GM19025 (cell line): ENCODE measurements around the gene COPE.

ENCODE experiments used
- ATAC-seq: cut with Tn5 transposase; IDR thresholded peaks from one replicate; pipeline ENCODE4 v1.9.1; 2021; ENCODE audit warnings: mild to moderate bottlenecking, low read depth, moderate library complexity; ENCODE audit not compliant: unreplicated experiment

COPE gene

DNA sequence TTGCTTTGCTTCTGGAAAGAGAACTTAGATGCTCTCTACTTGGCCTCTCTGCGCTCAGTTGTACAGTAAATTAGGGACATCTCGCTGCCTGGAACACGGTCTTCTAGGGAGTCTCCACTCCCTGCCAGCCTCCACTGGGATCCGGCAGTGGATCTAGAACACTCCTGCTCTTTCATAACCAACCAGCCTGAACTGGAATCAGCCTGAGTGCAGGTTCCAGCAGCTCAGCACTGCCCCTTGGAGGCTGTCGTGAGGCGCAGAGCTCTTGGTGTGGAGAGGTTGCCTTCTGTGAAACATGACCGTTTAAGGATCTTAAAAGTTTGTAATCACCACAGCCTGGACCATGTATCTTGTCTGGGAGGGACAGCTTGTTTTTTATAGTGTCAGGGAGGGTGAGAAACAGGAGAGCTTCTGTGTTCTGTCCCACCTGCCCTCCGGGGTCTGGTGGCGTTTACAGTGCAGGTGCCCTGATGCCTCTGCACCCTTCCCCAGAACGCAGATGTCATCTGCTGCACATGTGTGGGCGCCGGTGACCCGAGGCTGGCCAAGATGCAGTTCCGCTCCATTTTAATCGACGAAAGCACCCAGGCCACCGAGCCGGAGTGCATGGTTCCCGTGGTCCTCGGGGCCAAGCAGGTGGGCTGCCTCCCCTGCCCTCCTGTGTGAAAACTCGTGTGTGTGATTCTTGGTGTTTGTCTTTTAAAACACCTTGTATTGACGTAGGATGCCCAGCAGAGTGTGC is 62.6 kb downstream of the COPE start:
- ATAC-seq: no peak

GRCh38 chr19:18855647-18856384 is 63.4 kb downstream of the COPE start:
- no peak for ATAC-seq

DNA sequence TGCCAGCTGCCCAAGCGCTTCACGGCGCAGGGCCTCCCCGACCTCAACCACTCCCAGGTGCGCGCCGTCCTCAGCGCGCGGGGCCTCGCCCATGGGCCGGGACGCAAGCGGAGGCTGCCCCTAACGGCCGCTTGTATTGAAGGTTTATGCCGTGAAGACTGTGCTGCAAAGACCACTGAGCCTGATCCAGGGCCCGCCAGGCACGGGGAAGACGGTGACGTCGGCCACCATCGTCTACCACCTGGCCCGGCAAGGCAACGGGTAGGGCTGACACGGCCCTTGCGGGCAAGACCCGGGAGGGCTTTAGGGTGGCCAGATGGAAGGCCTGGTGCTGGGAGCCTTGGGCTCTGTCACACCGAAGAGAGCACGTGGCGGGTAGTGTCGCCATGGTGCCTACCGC is 64.2 kb downstream of the COPE start:
- no peak for ATAC-seq

DNA sequence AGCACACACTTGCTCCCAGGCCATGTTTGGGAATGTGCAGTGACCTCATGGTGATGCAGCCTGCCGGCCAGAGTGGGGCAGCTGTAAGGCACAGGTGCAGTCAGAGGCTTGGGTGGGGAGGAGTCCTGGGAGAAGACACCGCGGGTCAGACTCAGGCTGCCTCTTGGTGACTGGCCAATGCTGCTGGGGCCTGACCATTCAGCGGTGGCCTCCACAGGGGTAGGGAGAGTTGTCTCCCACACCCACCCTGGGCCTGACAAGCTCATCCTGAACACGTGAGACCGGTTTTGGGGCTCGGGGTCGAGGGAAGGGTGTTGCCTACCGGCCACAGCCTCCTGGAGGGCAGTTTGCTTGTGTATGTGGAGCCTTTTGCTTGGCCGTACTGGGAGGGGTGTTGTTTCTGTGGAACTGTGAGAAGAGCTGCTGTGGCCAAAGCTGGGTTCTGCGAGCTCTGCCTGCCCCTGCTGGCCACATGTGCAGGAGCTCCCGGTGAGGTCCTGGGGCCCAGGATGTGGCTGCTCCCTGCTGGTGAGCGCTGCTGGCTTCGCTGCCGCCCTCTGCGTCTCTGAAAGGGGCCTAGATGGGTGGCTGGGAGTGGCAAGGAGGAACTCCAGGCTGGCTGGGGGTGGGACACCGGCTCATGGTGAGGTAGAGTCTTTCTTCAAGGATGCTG is 65.3 kb downstream of the COPE start:
- no peak for ATAC-seq

GRCh38 chr19:18852648-18853047 is 66.5 kb downstream of the COPE start:
- ATAC-seq: no peak

DNA sequence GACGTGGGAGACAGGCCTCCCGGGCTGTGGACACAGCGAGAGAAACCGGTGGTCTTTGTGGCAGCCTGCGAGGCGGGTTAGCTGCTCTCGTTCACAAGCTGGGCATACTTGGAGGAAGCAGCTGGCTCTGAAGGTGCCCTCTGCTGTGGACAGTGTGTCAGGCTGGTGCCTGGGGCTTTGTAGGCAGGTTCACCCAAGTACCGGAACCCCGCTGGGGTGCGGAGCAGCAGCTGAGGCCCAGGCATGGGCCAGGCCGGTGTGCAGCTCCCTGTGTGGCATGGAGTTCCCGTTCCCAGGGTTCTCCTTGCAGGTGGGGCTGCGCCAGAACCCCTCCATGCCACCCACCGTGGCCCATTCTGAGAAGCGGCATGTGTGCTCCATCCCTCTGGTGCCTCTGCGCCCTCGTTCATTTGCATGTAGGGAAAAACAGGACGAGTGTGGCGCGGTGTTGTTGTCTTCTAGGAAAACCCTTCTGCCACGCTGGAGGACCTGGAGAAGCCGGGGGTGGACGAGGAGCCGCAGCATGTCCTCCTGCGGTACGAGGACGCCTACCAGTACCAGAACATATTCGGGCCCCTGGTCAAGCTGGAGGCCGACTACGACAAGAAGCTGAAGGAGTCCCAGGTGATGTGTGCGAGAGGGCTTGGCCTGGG is 67.4 kb downstream of the COPE start:
- ATAC-seq: no peak

- no peak for ATAC-seq
Observed at GRCh38 chr19:18850471-18851375, 68.5 kb downstream of the COPE start.

- no peak for ATAC-seq
Observed at GRCh38 chr19:18849838-18850400, 69.3 kb downstream of the COPE start.
